ENCODE results near the gene AHNAK2.

DNA sequence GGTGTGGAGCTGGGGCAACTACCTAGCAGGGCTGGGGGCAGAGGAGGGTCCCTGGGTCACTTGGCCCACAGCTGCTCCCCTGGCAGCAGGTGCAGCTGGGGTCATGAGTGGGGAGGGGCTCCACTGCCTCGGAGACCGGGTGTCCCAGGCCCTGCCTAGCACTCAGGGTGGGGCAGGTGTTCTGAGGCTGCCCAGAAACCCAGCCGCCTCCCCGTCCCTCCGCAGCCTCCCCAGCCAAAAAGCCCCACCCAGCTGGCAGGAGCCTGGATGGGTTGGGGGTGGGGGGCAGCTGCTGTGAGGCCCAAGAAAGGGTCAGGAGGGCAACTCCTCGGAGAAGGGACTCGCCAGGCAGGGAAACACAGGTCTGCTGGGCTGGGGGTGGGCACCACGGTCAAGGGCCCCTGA, 11.2 kb downstream of the AHNAK2 start:
- TF ChIP-seq, protein P1, sequence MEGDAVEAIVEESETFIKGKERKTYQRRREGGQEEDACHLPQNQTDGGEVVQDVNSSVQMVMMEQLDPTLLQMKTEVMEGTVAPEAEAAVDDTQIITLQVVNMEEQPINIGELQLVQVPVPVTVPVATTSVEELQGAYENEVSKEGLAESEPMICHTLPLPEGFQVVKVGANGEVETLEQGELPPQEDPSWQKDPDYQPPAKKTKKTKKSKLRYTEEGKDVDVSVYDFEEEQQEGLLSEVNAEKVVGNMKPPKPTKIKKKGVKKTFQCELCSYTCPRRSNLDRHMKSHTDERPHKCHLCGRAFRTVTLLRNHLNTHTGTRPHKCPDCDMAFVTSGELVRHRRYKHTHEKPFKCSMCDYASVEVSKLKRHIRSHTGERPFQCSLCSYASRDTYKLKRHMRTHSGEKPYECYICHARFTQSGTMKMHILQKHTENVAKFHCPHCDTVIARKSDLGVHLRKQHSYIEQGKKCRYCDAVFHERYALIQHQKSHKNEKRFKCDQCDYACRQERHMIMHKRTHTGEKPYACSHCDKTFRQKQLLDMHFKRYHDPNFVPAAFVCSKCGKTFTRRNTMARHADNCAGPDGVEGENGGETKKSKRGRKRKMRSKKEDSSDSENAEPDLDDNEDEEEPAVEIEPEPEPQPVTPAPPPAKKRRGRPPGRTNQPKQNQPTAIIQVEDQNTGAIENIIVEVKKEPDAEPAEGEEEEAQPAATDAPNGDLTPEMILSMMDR (IDR thresholded peaks at IDR 0.05; ENCODE audit: low read depth, low read length, poor library complexity, severe bottlenecking), result no peak
- TF ChIP-seq EZH2phosphoT487 (IDR thresholded peaks at IDR 0.05; ENCODE audit: borderline replicate concordance, low read length), result no peak

All from DOHH2 (cell line).